ENCODE measurements around the gene COBLL1. TPM values are rescaled to one million over a fixed set of nuclear protein-coding genes. Genes with fewer than 3 reads are reported as not detected.
"Not testable (repeated sequence)": the region's sequence is repeated elsewhere in the genome, so short reads cannot be mapped to it uniquely, and the experiment has no call there.

The COBLL1 gene
- total RNA-seq, 1 donor from 2014 or later = 13.3 TPM

DNA sequence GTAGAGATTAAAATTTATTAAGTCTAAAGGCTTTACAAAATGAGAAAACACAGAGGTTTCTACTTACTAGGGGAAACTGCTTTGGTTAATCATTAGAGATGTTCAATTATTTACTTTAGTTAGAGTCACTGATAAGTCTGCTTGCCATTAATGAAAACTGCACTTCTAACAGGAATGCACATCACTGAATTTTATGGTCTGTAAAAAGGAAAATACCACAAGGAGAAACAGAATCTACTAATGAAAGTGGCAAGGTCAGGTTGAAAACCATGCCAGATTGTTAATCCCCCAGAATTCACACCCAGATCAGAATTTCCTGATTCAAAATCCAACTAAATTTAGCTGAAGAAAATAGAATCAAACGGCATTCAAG lies 129.9 kb downstream of the COBLL1 start:
- H3K36me3 ChIP-seq = peaks cover 0 to 4% of the 10 kb centered on the region in 2 donors
- TF ChIP-seq, protein P1, sequence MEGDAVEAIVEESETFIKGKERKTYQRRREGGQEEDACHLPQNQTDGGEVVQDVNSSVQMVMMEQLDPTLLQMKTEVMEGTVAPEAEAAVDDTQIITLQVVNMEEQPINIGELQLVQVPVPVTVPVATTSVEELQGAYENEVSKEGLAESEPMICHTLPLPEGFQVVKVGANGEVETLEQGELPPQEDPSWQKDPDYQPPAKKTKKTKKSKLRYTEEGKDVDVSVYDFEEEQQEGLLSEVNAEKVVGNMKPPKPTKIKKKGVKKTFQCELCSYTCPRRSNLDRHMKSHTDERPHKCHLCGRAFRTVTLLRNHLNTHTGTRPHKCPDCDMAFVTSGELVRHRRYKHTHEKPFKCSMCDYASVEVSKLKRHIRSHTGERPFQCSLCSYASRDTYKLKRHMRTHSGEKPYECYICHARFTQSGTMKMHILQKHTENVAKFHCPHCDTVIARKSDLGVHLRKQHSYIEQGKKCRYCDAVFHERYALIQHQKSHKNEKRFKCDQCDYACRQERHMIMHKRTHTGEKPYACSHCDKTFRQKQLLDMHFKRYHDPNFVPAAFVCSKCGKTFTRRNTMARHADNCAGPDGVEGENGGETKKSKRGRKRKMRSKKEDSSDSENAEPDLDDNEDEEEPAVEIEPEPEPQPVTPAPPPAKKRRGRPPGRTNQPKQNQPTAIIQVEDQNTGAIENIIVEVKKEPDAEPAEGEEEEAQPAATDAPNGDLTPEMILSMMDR (IDR thresholded peaks at IDR 0.05) = no peak
- no peaks in the 10 kb centered on the region for H3K9me3 ChIP-seq
- H3K4me1 ChIP-seq = no peaks in the 10 kb centered on the region
- H3K27me3 ChIP-seq = no peaks in the 10 kb centered on the region
- intact Hi-C loops (cut with DNase I) = no loop called here
- no peak overlapping the region for H3K4me3 ChIP-seq
- no peak for DNase-seq (ENCODE audit: low spot score in 2 of 2)
- H3K27ac ChIP-seq = no peak overlapping the region

DNA sequence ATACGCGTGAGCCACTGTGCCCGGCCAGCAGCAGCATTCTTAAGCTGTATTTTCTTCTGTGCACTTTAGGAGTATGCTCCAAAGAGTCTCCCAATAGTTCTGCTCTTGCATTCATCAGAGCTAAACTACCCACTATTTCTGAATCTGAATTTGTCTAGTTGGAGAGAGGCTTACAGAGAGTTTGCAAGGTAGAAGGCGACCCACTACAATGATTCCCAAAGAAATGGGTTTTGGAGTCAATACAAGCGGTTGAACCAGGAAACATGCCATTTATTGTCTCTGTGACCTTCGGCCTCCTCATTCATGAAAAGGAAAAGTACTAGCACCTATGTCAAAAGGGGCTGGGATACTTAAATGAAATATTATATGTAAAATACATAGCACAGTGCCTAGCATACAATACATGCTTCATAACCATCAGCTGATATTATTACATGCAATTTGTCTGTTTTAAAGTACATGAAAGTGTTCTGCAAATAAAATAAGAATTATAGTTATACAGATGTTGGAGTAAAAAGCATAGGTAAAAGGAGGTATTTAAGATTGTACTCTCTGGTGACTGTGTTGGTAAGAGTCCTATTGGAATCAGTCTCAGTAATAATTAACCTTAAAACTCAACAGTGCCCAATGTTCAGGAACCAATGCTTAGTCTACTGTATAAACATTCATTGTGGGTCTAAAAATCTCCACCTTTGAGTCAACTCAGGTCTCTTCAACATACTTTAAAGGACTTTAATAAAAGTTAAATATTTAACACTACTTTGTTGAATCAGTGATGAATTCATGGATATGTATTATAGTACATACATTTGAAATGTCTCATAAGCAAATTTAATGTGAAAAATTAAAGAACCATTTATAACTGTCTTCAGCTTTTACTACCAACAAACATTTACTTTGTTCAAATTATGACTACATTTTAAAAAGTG lies 130.5 kb downstream of the COBLL1 start:
- Histone ChIP-seq H3K4me3 (no peak overlapping the region), H3K4me1 (no peaks in the 10 kb centered on the region), H3K27me3 (no peaks in the 10 kb centered on the region), H3K27ac (no peak overlapping the region), H3K9me3 (no peaks in the 10 kb centered on the region), H3K36me3 (peaks cover 0 to 4% of the 10 kb centered on the region in 2 donors)
- no peak for DNase-seq (ENCODE audit: low spot score in 2 of 2)
- intact Hi-C loops (cut with DNase I) = no loop called here
- TF ChIP-seq, protein P1 (IDR thresholded peaks at IDR 0.05) = no peak

DNA sequence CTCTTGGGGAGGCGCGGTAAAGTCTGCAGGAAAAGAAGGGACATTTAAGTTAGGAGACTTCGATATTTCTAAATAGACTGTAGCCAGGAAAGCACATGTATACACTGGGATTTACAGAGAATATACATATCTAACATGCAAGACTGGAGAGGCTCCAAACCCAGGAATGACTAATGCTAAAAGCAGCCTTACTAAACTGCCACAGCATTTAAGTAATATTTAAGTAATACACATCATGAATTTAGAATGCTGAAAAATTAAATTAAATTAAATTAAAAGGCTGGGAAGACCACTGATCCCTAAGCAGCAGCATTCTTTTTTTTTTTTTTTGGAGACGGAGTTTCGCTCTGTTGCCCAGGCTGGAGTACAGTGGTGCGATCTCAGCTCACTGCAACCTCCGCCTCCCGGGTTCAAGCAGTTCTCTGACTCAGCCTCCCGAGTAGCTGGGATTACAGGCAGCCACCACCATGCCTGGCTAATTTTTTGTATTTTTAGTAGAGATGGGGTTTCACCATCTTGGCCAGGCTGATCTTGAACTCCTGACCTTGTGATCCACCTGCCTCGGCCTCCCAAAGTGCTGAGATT lies 131.3 kb downstream of the COBLL1 start:
- intact Hi-C loops (cut with DNase I); H3K4me3 ChIP-seq; DNase-seq (ENCODE audit: low spot score in 2 of 2); H3K27me3 ChIP-seq; H3K4me1 ChIP-seq; H3K9me3 ChIP-seq; H3K27ac ChIP-seq; H3K36me3 ChIP-seq: not testable (repeated sequence)

GRCh38 chr2:164706522-164706921 lies 135.1 kb downstream of the COBLL1 start:
- H3K27ac ChIP-seq = no peak overlapping the region
- TF ChIP-seq, protein P1 (IDR thresholded peaks at IDR 0.05) = no peak
- H3K9me3 ChIP-seq = no peaks in the 10 kb centered on the region
- H3K4me1 ChIP-seq = no peaks in the 10 kb centered on the region
- H3K27me3 ChIP-seq = no peaks in the 10 kb centered on the region
- H3K4me3 ChIP-seq = no peak overlapping the region
- peaks cover 4 to 11% of the 10 kb centered on the region in 2 donors for H3K36me3 ChIP-seq
- DNase-seq (ENCODE audit: low spot score in 2 of 2) = no peak
- intact Hi-C loops (cut with DNase I) = no loop called here

DNA sequence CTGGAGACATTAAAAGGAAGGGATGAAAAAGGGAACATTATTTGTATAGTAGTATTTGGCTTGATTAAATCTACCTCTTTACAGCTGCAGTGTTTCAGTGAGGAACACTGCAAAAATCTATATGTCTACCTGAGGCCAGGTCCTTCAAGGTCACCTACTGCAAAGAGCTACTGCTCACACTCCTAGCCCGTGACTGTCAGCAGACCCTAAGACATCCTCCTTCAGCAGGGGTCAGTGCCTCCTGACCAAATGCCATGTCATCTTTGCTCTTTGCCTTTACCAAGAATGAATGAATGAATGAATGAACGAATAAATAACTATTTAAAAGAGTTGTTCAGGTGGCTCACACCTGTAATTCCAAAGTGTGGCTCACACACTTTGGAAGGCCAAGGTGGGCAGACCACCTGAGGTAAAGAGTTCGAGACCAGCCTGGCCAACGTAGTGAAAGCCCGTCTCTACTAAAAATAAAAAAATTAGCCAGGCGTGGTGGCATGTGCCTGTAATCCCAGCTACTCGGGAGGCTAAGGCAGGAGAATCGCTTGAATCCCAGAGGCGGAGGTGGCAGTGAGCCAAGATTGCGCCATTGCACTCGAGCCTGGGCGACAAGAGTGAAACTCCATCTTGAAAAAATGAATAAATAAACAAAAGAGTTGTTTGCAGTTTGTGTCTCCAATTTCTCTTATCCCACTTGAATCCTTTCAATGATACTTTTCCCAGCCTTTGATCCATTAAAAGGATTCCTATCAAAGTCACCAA lies 136.0 kb downstream of the COBLL1 start:
- DNase-seq (ENCODE audit: low spot score in 2 of 2) = no peak
- Histone ChIP-seq H3K4me1 (no peaks in the 10 kb centered on the region), H3K27ac (no peak overlapping the region), H3K9me3 (no peaks in the 10 kb centered on the region), H3K27me3 (no peaks in the 10 kb centered on the region), H3K4me3 (no peak overlapping the region), H3K36me3 (peaks cover 0 to 11% of the 10 kb centered on the region in 2 donors)
- TF ChIP-seq, protein P1 (IDR thresholded peaks at IDR 0.05) = no peak
- intact Hi-C loops (cut with DNase I) = no loop called here
